PC-3 (cell line): ENCODE measurements around the gene PIEZO2. TPM values are rescaled to one million over a fixed set of nuclear protein-coding genes. Genes with fewer than 3 reads are reported as not detected.

Source experiments
- ATAC-seq: fragments of 200-7000 bp; cut with Tn5 transposase; 2 replicates; pipeline ENCODE4 v1.9.1; 2020; ENCODE audit warnings: mild to moderate bottlenecking, moderate library complexity
- BruUV-seq: library from RNA; stranded (reverse); fragments of 400-500 nt; replicated peaks from 2 replicates; lab custom pipeline; 2021; lab: Mats Ljungman, UMichigan
- CTCF ChIA-PET: fragments of 300-600 bp; sonication (Branson Sonifier 250); formaldehyde crosslinking; loops from one replicate; lab custom pipeline; 2022; ENCODE audit warnings: antibody characterized with exemption; lab: Charles Lee
- POLR2A ChIA-PET: fragments of 300-600 bp; sonication (Branson Sonifier 250); formaldehyde crosslinking; loops from one replicate; lab custom pipeline; 2022; ENCODE audit warnings: antibody characterized with exemption; ENCODE audit not compliant: unreplicated experiment; lab: Charles Lee
- DNase-seq: peaks from one replicate; pipeline ENCODE4 v3.0.0-alpha.2; 2015
- H2AFZ ChIP-seq: fragments of 300-600 bp; sonication (generic); 2 replicates; pipeline ENCODE4 v1.6.0; 2016; ENCODE audit warnings: antibody characterized with exemption, low read length
- H3F3A ChIP-seq: fragments of 300-600 bp; sonication (generic); one replicate; pipeline ENCODE4 v1.6.0; 2017; ENCODE audit warnings: antibody characterized with exemption, low read length, control low read depth, mild to moderate bottlenecking; ENCODE audit not compliant: unreplicated experiment
- H3K27ac ChIP-seq: fragments of 300-600 bp; sonication (generic); 2 replicates; pipeline ENCODE4 v1.5.1; 2016; ENCODE audit warnings: mild to moderate bottlenecking, low read length
- H3K27me3 ChIP-seq: fragments of 300-600 bp; sonication (generic); 2 replicates; pipeline ENCODE4 v1.6.1; 2016; ENCODE audit warnings: low read length, mixed read lengths
- H3K36me3 ChIP-seq: fragments of 300-600 bp; sonication (generic); 2 replicates; pipeline ENCODE4 v1.6.1; 2016; ENCODE audit warnings: low read depth, mixed run types, low read length, mixed read lengths
- H3K4me1 ChIP-seq: fragments of 300-600 bp; sonication (generic); 2 replicates; pipeline ENCODE4 v1.5.1; 2016; ENCODE audit warnings: low read length; ENCODE audit not compliant: insufficient read depth
- H3K4me2 ChIP-seq: fragments of 300-600 bp; sonication (generic); 2 replicates; pipeline ENCODE4 v1.6.0; 2016; ENCODE audit warnings: low read length
- H3K4me3 ChIP-seq: fragments of 300-600 bp; sonication (generic); 2 replicates; pipeline ENCODE4 v1.5.1; 2016; ENCODE audit warnings: mild to moderate bottlenecking, low read length, mixed read lengths
- H3K79me2 ChIP-seq: fragments of 300-600 bp; sonication (generic); 2 replicates; pipeline ENCODE4 v1.6.1; 2017; ENCODE audit warnings: low read length, mixed read lengths
- H3K9ac ChIP-seq: fragments of 300-600 bp; sonication (generic); 2 replicates; pipeline ENCODE4 v1.6.0; 2016; ENCODE audit warnings: mild to moderate bottlenecking, low read length
- H3K9me2 ChIP-seq: fragments of 300-600 bp; sonication (generic); replicated peaks from 2 replicates; pipeline ENCODE4 v1.6.1; 2016; ENCODE audit warnings: mixed run types, low read length, mixed read lengths
- H3K9me3 ChIP-seq: fragments of 300-600 bp; sonication (generic); 2 replicates; pipeline ENCODE4 v1.6.1; 2016; ENCODE audit warnings: low read length, mixed read lengths
- H4K20me1 ChIP-seq: fragments of 300-600 bp; sonication (generic); 2 replicates; pipeline ENCODE4 v1.6.1; 2016; ENCODE audit warnings: low read length, mixed read lengths
- CTCF ChIP-seq: fragments of 300-600 bp; sonication (generic); conservative IDR thresholded peaks from 2 replicates; pipeline ENCODE4 v1.5.1; 2017; ENCODE audit warnings: antibody characterized with exemption, low read depth, mild to moderate bottlenecking, low read length
- EZH2 ChIP-seq: fragments of 300-600 bp; sonication (generic); IDR thresholded peaks from one replicate; pipeline ENCODE4 v1.6.1; 2017; ENCODE audit warnings: antibody characterized with exemption, mild to moderate bottlenecking, low read length; ENCODE audit not compliant: unreplicated experiment
- EZH2phosphoT487 ChIP-seq: fragments of 300-600 bp; sonication (generic); IDR thresholded peaks from 2 replicates; pipeline ENCODE4 v1.6.1; 2018; ENCODE audit warnings: mild to moderate bottlenecking, antibody characterized with exemption, low read length, borderline replicate concordance
- intact Hi-C: fragments of 100-400 bp; cut with micrococcal nuclease; formaldehyde crosslinking; loops from 2 replicates; pipeline ENCODE4 v1.9.0; 2023
- total RNA-seq: library from RNA; depleted of rRNA; stranded (reverse); fragments of >200 nt; gene quantifications from 2 replicates; pipeline ENCODE4 v1.2.3, GENCODE V29; 2014

Gene PIEZO2
- total RNA-seq, 1 experiment from 2014 or later, result not detected

- Histone ChIP-seq H3K36me3 (no peaks in the 10 kb centered on the region), H3K4me3 (no peak overlapping the region), H3K79me2 (no peaks in the 10 kb centered on the region), H3F3A (no peaks in the 10 kb centered on the region), H3K27me3 (peaks cover 80% of the 10 kb centered on the region), H3K9ac (no peak overlapping the region), H4K20me1 (no peaks in the 10 kb centered on the region), H3K27ac (no peak overlapping the region), H3K9me2 (no peaks in the 10 kb centered on the region), H3K4me1 (no peaks in the 10 kb centered on the region), H2AFZ (no peak overlapping the region), H3K9me3 (no peaks in the 10 kb centered on the region), H3K4me2 (no peak overlapping the region)
- BruUV-seq, result no TSS peak
- ATAC-seq (no peak), DNase-seq (no peak)
- ChIA-PET CTCF (no interaction called here), POLR2A (no interaction called here)
- TF ChIP-seq CTCF, result no peak
- no peak for TF ChIP-seq EZH2phosphoT487
- TF ChIP-seq EZH2, result no peak
- intact Hi-C loops, result no loop called here
Observed at GRCh38 chr18:10797896-10798295, 351.5 kb downstream of the PIEZO2 start.

GRCh38 chr18:10794771-10795170, 354.6 kb downstream of the PIEZO2 start:
- TF ChIP-seq EZH2phosphoT487 (no peak), CTCF (no peak), EZH2 (no peak)

GRCh38 chr18:10793730-10794370, 355.5 kb downstream of the PIEZO2 start:
- no TSS peak for BruUV-seq
- H3F3A ChIP-seq, result no peaks in the 10 kb centered on the region
- ATAC-seq (no peak), DNase-seq (no peak)
- no peak for TF ChIP-seq EZH2
- TF ChIP-seq EZH2phosphoT487, result no peak
- TF ChIP-seq CTCF, result no peak
- H3K4me1 ChIP-seq, result no peaks in the 10 kb centered on the region
- H3K79me2 ChIP-seq, result no peaks in the 10 kb centered on the region
- CTCF ChIA-PET, result no interaction called here
- H3K36me3 ChIP-seq, result no peaks in the 10 kb centered on the region
- H3K27me3 ChIP-seq, result peaks cover 84% of the 10 kb centered on the region
- no peaks in the 10 kb centered on the region for H3K9me3 ChIP-seq
- no peak overlapping the region for H3K4me2 ChIP-seq
- H3K9me2 ChIP-seq, result no peaks in the 10 kb centered on the region
- intact Hi-C loops, result no loop called here
- no peak overlapping the region for H3K27ac ChIP-seq
- H2AFZ ChIP-seq, result no peak overlapping the region
- no peak overlapping the region for H3K9ac ChIP-seq
- no peak overlapping the region for H3K4me3 ChIP-seq
- POLR2A ChIA-PET, result no interaction called here
- H4K20me1 ChIP-seq, result no peaks in the 10 kb centered on the region

More at GRCh38 chr18:10794771-10795170, 354.6 kb downstream of the PIEZO2 start:
- H3K36me3 ChIP-seq, result no peaks in the 10 kb centered on the region
- ChIA-PET POLR2A (interaction anchor here (0.7 kb wide), 1 partner anchor 56 kb away, joined by 6 read pairs; no protein-coding TSS in a partner anchor), CTCF (interaction anchor here (0.5 kb wide), 1 partner anchor 44 kb away, joined by 3 read pairs; no protein-coding TSS in a partner anchor)
- H2AFZ ChIP-seq, result no peak overlapping the region
- H3K4me3 ChIP-seq, result no peak overlapping the region
- ATAC-seq, result no peak
- no TSS peak for BruUV-seq
- H3K79me2 ChIP-seq, result no peaks in the 10 kb centered on the region
- H3K9me3 ChIP-seq, result no peaks in the 10 kb centered on the region
- H4K20me1 ChIP-seq, result no peaks in the 10 kb centered on the region
- no peaks in the 10 kb centered on the region for H3F3A ChIP-seq
- intact Hi-C loops, result no loop called here
- no peaks in the 10 kb centered on the region for H3K4me1 ChIP-seq
- no peaks in the 10 kb centered on the region for H3K9me2 ChIP-seq
- H3K4me2 ChIP-seq, result no peak overlapping the region
- peaks cover 84% of the 10 kb centered on the region for H3K27me3 ChIP-seq
- H3K27ac ChIP-seq, result no peak overlapping the region
- H3K9ac ChIP-seq, result no peak overlapping the region
- DNase-seq, result no peak
